ENCODE measurements around the gene MEX3A. TPM values are rescaled to one million over a fixed set of nuclear protein-coding genes. Genes with fewer than 3 reads are reported as not detected.

Gene MEX3A
- total and polyA plus RNA-seq, 4 donors, result 0.52 to 1.3 (median 0.91) TPM

GRCh38 chr1:156050376-156050775 lies 31.9 kb downstream of the MEX3A start:
- no peak for DNase-seq (ENCODE audit: low spot score)
- Histone ChIP-seq H3K9ac (ENCODE audit: low read depth in 1 of 2, low read length in 2 of 2) (no peak overlapping the region), H3K27ac (ENCODE audit: low read depth in 1 of 2, low read length in 2 of 2) (no peak overlapping the region), H3K9me3 (ENCODE audit: control insufficient read depth in 4 of 4, low read length in 3 of 4) (no peaks in the 10 kb centered on the region), H3K4me3 (ENCODE audit: low read depth in 1 of 3, low read length in 3 of 3) (no peak overlapping the region), H3K4me1 (ENCODE audit: control insufficient read depth in 4 of 4, insufficient read depth in 4 of 4, low read length in 3 of 4) (peaks cover 0 to 15% (median 7%) of the 10 kb centered on the region in 4 donors), H3K36me3 (ENCODE audit: control insufficient read depth in 4 of 4, insufficient read depth in 3 of 4, low read depth in 1 of 4, low read length in 3 of 4) (peaks cover 1 to 20% (median 8%) of the 10 kb centered on the region in 4 donors), H3K27me3 (ENCODE audit: control insufficient read depth in 4 of 4, insufficient read depth in 4 of 4, low read length in 3 of 4) (no peaks in the 10 kb centered on the region)
- TF ChIP-seq RAD21 (IDR thresholded peaks at IDR 0.05), result no peak
- TF ChIP-seq FOXA2 (IDR thresholded peaks at IDR 0.05), result no peak
- TF ChIP-seq JUND (IDR thresholded peaks at IDR 0.05), result no peak
- TF ChIP-seq GABPA (IDR thresholded peaks at IDR 0.05 in 1 of 2, conservative IDR thresholded peaks at IDR 0.05 in 1 of 2), result no peak
- no peak for TF ChIP-seq ATF3 (IDR thresholded peaks at IDR 0.05)
- no peak for TF ChIP-seq FOXA1 (IDR thresholded peaks at IDR 0.05)
- TF ChIP-seq HNF4A (conservative IDR thresholded peaks at IDR 0.05), result no peak
- TF ChIP-seq EGR1 (IDR thresholded peaks at IDR 0.05; ENCODE audit: low read depth in 2 of 2), result no peak
- TF ChIP-seq YY1 (IDR thresholded peaks at IDR 0.05), result no peak
- TF ChIP-seq, protein P1, sequence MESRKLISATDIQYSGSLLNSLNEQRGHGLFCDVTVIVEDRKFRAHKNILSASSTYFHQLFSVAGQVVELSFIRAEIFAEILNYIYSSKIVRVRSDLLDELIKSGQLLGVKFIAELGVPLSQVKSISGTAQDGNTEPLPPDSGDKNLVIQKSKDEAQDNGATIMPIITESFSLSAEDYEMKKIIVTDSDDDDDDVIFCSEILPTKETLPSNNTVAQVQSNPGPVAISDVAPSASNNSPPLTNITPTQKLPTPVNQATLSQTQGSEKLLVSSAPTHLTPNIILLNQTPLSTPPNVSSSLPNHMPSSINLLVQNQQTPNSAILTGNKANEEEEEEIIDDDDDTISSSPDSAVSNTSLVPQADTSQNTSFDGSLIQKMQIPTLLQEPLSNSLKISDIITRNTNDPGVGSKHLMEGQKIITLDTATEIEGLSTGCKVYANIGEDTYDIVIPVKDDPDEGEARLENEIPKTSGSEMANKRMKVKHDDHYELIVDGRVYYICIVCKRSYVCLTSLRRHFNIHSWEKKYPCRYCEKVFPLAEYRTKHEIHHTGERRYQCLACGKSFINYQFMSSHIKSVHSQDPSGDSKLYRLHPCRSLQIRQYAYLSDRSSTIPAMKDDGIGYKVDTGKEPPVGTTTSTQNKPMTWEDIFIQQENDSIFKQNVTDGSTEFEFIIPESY (IDR thresholded peaks at IDR 0.05), result no peak
- no peak for TF ChIP-seq CTCF (IDR thresholded peaks at IDR 0.05; ENCODE audit: low read depth, low read length, missing input control)
- TF ChIP-seq REST (IDR thresholded peaks at IDR 0.05), result no peak
- no peak for TF ChIP-seq RXRA (IDR thresholded peaks at IDR 0.05)
- no peak for TF ChIP-seq HNF4G (IDR thresholded peaks at IDR 0.05)
- TF ChIP-seq NR2F2 (IDR thresholded peaks at IDR 0.05), result no peak
- TF ChIP-seq, protein P2, sequence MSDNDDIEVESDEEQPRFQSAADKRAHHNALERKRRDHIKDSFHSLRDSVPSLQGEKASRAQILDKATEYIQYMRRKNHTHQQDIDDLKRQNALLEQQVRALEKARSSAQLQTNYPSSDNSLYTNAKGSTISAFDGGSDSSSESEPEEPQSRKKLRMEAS (IDR thresholded peaks at IDR 0.05), result no peak
- TF ChIP-seq TAF1 (conservative IDR thresholded peaks at IDR 0.05), result no peak
- 91% methylated on average over 4 of the region's 4 CpGs for WGBS
